ENCODE data around the gene AHDC1.

DNA sequence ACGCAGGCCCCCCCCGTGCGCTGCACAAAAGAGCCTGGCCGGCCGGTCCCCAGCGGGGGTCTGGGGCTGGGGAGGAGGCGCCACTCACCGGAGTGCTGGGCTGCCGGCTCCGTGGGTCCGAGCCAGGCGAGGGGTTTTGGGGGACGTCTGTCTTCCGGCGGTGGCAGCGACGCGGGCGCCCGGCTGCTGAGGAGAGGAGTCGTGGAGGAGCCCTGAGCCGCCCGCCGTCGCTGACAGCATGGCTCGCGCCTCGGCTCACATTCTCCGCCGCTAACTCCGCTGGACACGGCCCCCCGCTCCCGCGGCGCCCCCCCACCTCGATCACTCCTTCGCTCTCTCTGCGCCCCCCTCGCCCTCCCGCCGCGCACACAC is 649 bp downstream of the AHDC1 start:
- TF ChIP-seq EZH2 (IDR thresholded peaks at IDR 0.05; ENCODE audit: borderline replicate concordance, low read depth, low read length, severe bottlenecking): no peak
- TF ChIP-seq, protein P1, sequence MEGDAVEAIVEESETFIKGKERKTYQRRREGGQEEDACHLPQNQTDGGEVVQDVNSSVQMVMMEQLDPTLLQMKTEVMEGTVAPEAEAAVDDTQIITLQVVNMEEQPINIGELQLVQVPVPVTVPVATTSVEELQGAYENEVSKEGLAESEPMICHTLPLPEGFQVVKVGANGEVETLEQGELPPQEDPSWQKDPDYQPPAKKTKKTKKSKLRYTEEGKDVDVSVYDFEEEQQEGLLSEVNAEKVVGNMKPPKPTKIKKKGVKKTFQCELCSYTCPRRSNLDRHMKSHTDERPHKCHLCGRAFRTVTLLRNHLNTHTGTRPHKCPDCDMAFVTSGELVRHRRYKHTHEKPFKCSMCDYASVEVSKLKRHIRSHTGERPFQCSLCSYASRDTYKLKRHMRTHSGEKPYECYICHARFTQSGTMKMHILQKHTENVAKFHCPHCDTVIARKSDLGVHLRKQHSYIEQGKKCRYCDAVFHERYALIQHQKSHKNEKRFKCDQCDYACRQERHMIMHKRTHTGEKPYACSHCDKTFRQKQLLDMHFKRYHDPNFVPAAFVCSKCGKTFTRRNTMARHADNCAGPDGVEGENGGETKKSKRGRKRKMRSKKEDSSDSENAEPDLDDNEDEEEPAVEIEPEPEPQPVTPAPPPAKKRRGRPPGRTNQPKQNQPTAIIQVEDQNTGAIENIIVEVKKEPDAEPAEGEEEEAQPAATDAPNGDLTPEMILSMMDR (IDR thresholded peaks at IDR 0.05; ENCODE audit: borderline replicate concordance, extremely low read depth, low read length, poor library complexity, severe bottlenecking): no peak
